ENCODE data around the gene COL1A2.

COL1A2 gene

DNA sequence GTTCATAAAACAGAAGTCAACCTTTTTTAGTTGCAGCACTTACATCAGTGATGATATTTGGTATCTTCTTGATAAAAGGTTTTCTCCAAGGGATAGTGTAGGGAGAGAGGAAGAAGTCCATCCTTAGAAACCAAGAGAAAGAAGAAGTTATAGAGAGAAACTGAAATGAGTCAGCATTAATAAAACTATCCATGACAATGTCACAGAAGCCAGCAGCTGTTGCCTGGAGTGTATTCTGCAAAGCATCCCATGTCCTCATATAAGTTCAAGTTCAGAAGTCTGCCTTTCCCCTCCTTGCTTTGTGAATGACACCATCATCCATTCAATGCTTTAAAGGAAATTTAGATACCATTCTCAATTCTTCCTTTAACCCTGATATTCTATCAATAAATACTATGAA is 14.4 kb upstream of the COL1A2 start:
- TF ChIP-seq, protein P1, sequence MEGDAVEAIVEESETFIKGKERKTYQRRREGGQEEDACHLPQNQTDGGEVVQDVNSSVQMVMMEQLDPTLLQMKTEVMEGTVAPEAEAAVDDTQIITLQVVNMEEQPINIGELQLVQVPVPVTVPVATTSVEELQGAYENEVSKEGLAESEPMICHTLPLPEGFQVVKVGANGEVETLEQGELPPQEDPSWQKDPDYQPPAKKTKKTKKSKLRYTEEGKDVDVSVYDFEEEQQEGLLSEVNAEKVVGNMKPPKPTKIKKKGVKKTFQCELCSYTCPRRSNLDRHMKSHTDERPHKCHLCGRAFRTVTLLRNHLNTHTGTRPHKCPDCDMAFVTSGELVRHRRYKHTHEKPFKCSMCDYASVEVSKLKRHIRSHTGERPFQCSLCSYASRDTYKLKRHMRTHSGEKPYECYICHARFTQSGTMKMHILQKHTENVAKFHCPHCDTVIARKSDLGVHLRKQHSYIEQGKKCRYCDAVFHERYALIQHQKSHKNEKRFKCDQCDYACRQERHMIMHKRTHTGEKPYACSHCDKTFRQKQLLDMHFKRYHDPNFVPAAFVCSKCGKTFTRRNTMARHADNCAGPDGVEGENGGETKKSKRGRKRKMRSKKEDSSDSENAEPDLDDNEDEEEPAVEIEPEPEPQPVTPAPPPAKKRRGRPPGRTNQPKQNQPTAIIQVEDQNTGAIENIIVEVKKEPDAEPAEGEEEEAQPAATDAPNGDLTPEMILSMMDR (conservative IDR thresholded peaks at IDR 0.05; ENCODE audit: low read depth, low read length), result no peak
- DNase-seq (ENCODE audit: low read depth), result no peak
- no peak overlapping the region for H3K4me3 ChIP-seq (ENCODE audit: low read depth, low read length)

GRCh38 chr7:94382132-94382531 is 12.6 kb upstream of the COL1A2 start:
- no peak for DNase-seq (ENCODE audit: low read depth)

DNA sequence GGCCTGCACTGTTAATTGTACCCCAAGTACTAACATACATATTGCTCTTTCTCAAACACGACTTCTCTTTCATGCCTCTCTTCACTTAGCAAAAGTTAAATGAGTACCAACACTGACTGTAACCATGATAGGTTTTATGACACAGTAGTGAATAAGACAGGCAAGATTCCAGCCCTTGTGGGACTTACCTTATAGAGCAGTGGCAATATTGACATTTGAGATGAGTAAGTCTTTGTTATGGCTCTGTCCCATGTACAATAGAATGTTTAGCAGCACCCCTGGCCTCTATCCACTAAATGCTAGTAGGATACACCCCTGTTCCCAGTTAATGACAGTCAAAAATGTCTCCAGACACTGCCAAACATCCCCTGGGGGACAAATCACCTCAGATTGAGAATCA is 11.9 kb upstream of the COL1A2 start:
- DNase-seq (ENCODE audit: low read depth), result no peak
- TF ChIP-seq, protein P1 (conservative IDR thresholded peaks at IDR 0.05; ENCODE audit: low read depth, low read length), result no peak
- no peak overlapping the region for H3K4me3 ChIP-seq (ENCODE audit: low read depth, low read length)

More at GRCh38 chr7:94382132-94382531, 12.6 kb upstream of the COL1A2 start:
- H3K4me3 ChIP-seq (ENCODE audit: low read depth, low read length), result no peak overlapping the region
- TF ChIP-seq, protein P1 (conservative IDR thresholded peaks at IDR 0.05; ENCODE audit: low read depth, low read length), result no peak

DNA sequence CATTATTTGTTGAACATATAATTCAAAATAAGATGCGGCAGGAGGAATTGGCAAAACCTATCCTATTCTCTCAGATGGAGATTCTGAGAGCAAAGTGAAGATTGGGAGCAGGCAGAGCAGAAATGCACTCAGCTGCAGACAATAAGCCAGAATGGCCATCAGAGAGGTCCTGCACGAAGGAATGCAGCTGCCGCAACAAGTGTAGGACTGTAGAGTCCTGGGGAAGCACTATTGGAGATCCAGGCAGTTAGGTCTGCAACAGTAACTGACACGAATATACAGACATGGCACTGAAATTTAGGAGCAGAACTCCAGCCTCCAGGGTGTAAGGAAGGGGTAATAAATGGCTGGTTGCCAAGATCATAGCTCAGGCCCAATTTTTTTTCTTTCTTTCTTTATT is 10.4 kb upstream of the COL1A2 start:
- DNase-seq (ENCODE audit: low read depth), result no peak
- TF ChIP-seq, protein P1 (conservative IDR thresholded peaks at IDR 0.05; ENCODE audit: low read depth, low read length), result no peak
- H3K4me3 ChIP-seq (ENCODE audit: low read depth, low read length), result no peak overlapping the region

GRCh38 chr7:94386416-94386815 is 8.3 kb upstream of the COL1A2 start:
- H3K4me3 ChIP-seq (ENCODE audit: low read depth, low read length), result no peak overlapping the region
- DNase-seq (ENCODE audit: low read depth), result no peak
- TF ChIP-seq, protein P1 (conservative IDR thresholded peaks at IDR 0.05; ENCODE audit: low read depth, low read length), result no peak

- H3K4me3 ChIP-seq (ENCODE audit: low read depth, low read length), result no peak overlapping the region
- no peak for DNase-seq (ENCODE audit: low read depth)
- TF ChIP-seq, protein P1 (conservative IDR thresholded peaks at IDR 0.05; ENCODE audit: low read depth, low read length), result no peak
Observed at GRCh38 chr7:94388540-94388939, 6.2 kb upstream of the COL1A2 start.

DNA sequence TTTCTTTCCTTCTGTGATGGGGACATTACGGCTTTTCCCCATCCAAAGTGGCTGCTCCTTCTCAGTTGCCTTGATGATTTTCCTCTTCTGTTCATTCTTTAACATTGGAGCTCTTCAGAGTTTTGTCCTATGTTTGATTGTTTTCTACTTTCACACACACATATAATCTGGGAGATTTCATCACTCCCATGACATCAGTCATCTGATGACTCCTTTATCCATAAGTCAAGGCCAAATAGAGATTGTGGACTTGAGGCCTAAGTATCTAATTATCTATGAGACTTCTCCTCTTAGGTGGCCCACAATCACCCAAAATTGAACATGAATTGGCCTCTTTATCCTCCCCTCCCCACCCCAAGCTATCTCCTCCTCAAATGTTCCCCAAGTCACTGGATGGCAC is 5.3 kb upstream of the COL1A2 start:
- no peak for DNase-seq (ENCODE audit: low read depth)
- H3K4me3 ChIP-seq (ENCODE audit: low read depth, low read length), result no peak overlapping the region
- TF ChIP-seq, protein P1 (conservative IDR thresholded peaks at IDR 0.05; ENCODE audit: low read depth, low read length), result no peak

Data from choroid plexus epithelial cell (primary cell).